ENCODE data around the gene TECPR2.
A peak's percentile ranks its signal among the peaks of the same experiment; 100 is the strongest.
"Not testable (repeated sequence)": the region's sequence is repeated elsewhere in the genome, so short reads cannot be mapped to it uniquely, and the experiment has no call there.

Gene TECPR2

GRCh38 chr14:102333390-102333789 is 29.4 kb upstream of the TECPR2 start:
- no peak for DNase-seq

DNA sequence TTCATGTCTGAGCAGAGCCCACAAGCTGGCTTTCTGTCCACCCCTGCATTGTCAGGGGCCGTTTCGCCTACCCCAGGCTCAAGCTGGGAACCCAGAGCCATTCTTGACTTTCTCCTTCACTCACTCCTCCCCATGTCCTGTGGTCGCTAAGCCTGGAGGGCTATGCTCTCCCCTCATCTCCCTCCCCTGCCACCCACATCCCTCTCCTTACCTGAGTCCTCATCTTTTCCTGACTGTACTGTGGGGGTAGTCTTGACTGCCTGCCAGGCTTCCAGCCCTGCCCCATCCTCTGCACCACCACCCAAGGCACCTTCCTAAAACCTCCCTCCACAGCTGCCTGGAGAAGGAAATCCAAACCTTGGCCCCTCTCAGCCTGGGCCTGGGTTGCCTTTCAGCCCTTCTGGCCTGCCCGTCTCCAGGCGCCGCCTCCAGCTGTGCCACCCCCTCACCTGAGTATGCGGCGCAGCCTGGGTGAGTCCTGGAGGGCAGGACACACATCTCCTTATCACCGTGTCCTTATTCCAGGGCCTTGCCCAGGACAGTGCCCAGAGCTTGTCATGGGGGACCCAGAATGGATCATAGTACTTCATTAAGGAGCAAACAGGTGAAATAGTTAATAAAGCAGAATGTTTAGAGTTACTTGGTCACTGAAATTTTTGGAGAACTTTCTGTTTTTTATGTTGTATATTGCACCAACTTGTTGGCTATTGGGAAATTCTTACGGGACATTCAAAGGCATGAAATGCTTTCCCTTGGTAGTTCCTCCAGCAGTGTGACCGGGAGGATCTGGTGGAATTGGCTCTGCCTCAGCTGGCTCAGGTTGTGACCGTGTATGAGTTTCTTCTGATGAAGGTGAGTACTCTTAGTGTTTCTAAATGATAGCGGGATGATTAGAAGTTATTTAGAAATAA is 28.7 kb upstream of the TECPR2 start:
- no peak for DNase-seq

GRCh38 chr14:102335163-102335562 is 27.6 kb upstream of the TECPR2 start:
- DNase-seq: no peak

DNA sequence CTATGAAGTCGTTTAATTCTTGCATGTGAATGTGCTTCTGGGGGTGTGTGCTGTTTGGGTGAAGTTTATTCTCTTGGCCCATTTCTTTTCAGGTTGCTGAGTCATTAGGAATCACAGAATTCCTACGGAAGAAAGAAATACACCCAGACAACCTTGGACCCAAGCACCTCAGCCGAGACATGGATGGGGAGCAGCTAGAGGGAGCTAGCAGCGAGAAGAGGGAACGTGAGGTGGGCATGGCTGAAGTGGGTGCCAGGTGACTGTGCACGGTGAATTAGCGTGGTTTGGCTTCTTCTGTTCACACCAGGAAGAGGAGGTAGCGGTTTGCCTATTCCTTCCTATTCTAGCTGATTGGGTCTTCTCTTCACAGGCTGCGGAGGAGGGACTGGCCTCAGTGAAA is 24.0 kb upstream of the TECPR2 start:
- no peak for DNase-seq

DNA sequence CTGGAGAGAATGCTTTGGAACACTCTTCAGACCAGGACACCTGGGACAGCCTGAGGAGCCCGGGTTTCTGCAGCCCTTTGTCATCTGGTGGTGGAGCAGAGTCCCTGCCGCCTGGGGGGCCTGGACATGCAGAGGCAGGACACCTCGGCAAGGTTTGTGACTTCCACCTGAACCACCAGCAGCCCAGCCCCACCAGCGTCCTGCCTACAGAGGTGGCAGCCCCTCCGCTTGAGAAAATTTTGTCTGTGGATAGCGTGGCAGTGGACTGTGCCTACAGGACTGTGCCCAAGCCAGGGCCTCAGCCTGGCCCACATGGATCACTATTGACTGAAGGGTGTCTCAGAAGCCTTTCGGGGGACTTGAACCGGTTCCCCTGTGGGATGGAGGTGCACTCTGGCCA is 21.2 kb upstream of the TECPR2 start:
- no peak for DNase-seq

DNA sequence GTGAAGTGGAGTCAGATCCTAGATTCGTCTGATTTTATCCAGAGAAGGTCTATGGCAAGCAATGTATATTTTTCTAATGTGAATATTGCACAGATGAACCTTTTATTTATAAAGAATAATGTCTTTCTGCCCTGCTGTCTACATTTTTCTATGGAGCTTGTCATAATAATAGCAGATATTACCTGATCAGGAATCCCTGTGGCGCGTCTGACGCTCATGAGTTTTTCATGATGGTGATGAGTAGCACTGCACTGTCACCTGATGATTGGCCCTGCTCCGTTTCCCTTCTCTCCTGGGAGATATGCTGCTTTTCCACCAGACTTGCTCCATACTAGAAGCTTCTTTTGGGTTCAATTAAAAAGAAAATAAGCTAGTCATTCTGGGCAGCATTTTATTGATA is 20.5 kb upstream of the TECPR2 start:
- DNase-seq: no peak

DNA sequence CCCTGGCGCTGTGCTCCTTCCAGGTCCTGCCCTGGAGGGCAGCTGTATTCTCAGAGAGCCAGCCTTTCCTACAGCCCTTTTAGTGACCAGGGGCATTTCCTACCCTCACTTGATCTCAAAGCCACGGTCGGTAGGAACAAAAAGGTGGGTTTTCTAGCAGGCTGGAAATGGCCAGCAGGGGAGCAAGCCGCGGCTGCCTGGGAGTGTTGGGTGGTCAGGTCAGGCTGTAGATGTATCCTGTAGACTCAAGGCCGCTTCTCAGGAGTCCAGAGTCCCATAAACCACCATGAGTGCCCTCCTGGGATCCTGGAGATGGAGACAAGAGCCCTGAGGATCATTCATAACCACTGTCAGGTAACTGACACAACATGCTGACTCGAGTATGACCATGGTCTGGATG is 18.7 kb upstream of the TECPR2 start:
- DNase-seq: no peak

- no peak for DNase-seq
Measured at GRCh38 chr14:102344485-102344884, 18.3 kb upstream of the TECPR2 start.

- DNase-seq: no peak
Measured at GRCh38 chr14:102345232-102345631, 17.5 kb upstream of the TECPR2 start.

- DNase-seq: no peak
Measured at GRCh38 chr14:102346645-102347044, 16.1 kb upstream of the TECPR2 start.

GRCh38 chr14:102348376-102348775 is 14.4 kb upstream of the TECPR2 start:
- DNase-seq: no peak

- DNase-seq: no peak
Measured at GRCh38 chr14:102351023-102351422, 11.7 kb upstream of the TECPR2 start.

- DNase-seq: not testable (repeated sequence)
Measured at GRCh38 chr14:102351593-102351992, 11.1 kb upstream of the TECPR2 start.

- DNase-seq: no peak
Measured at GRCh38 chr14:102352213-102352612, 10.5 kb upstream of the TECPR2 start.

DNA sequence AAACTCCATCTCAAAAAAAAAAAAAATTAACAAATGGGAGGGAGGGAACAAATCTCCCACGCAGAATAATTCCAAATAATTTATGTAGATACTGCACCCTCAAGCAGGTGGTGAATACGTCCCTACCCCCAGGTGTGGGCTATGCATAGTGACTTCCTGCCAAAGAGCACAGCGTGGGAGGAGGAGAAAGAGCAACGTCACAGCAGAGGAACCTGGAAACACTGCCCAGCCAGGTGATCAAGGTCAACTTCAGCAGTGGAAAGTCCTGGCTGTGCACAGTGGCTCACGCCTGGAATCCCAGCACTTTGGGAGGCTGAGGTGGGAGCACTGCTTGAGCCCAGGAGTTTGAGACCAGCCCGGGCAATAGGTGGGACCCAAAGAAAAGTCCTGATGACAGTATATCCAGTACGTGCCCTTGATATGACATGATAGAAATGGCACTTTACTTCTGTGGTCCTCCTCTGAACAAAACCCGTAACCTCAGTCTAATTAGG is 9.6 kb upstream of the TECPR2 start:
- no peak for DNase-seq

DNA sequence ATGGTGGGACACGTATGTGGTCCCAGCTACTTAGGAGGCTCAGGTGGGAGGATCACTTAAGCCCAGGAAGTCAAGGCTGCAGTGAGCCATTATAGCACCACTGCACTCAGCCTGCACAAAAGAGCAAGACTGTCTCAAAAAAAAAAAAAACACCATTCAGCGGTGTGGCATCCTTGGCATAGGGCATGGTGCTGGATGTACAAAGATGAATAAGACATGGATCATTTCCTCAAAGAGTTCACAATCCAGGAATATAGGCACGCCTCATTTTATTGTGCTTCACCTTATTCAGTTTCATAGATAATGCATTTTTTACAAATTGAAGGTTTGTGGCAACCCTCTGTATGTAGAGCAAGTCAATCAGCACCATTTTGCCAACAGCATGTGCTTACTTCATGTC is 6.5 kb upstream of the TECPR2 start:
- no peak for DNase-seq

DNA sequence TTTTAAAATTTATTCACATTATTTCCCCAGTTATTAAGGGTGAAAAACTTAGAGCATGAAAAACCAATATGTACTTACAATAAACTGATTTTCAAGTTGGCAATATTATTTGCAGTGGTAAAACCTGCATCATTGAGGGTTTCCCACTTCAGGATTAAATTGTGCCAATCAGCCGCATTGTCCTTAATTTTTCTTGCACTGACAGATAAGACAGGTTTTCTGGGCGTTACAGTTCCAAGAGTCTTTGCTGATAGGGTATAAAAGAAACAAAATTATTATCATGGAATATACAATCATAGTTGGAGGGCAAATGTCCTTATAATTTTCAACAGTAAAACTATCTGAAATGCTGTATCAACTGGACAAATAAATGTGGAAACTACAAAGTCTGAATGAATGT is 3.4 kb upstream of the TECPR2 start:
- no peak for DNase-seq

DNA sequence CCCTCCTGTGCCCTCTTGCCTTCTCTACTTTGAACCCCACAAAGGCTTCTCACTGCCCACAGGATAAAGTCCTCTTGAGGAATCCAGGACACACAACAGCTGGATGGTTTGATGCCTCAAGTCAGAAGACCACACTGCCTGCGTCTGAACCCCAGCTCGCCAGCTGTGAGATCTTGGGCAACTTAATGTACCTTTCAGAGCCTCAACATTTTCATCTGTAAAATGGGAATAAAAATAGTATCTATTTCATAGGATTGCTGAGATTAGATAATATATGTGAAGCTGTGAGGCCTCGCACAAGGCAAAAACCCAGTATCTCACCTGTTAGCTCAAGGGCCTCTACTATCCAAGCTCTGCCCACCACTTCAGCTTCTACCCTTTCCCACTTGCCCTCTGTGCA is 2.4 kb upstream of the TECPR2 start:
- no peak for DNase-seq

GRCh38 chr14:102362084-102362483 is 657 bp upstream of the TECPR2 start:
- DNase-seq: no peak

DNA sequence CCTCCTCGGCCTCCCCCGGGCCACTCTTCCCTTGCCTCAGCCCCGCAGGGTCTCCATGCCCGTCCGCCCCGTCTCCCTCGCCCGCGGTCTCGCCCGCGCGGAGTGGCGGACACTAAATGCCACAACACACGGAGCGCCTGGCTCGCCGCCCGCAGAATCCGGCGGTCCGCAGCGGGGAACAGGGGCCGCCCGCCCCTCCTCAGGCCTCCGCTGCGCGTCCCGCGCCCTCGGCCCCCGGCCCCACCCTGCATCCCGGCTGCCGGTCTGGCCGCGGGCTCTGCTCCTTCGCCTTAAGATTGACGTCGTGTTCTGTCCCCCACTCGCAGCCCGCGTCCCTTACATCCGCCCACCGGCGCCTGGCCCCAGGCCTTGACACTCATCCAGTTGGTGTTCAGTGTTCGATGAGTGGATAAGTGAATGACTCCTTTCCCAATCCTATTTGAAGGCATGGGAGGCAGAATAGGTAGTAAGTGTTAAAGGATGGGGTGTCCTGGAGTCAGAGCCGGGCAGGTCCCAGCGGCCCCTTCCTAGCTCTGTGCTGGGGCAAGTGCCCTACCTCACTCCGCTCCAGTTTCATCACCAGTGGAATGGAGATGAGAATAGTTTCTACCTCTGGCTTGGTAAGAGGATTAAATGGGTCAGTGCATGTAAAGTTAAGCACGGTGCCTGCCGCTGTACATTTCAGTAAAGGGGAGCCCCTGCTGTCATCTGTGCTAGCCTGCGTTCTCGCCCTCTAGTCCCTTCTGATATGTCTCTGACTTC is 622 bp downstream of the TECPR2 start:
- DNase-seq: peak; percentile 50 to 52

DNA sequence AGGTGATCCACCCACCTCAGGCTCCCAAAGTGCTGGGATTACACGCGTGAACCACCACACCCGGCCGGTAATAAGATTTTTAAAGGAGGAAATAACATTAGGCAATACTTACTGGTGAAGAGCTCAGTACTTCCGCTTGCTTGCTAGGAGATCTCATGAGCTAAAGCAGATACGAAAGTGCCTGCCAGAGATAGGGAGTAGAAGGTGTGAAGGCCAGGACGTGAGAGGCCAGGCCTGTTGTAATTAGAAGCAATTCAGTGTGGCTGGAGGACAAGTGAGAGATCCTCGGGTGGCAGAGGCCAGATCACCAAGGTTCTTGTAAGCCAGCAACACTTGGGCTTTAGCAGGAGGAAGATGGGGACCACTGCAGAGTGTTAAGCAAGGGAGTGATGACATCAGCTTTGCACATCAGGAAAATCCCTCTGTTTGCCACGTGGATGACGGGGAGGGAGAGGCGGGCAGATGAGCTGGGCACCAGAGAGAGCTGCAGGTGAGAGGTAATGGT is 7.6 kb downstream of the TECPR2 start:
- no peak for DNase-seq

GRCh38 chr14:102371361-102371760 is 8.6 kb downstream of the TECPR2 start:
- no peak for DNase-seq

DNA sequence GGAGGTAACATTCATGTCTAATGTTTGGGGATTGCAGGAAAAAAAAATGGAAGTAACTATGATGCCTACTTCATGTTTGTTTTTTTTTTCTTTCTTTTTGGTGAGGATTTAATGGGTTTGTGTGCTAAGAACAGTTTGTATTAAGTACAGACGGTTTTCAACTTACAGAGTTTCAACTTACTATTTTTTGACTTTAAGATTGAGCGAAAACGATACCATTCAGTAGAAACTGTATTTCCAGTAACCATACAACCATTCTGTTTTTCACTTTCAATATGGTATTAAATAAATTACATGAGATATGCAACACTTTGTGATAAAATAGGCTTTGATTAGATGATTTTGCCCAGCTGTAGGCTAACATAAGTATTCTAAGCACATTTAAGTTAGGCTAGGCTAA is 10.4 kb downstream of the TECPR2 start:
- no peak for DNase-seq

- no peak for DNase-seq
Measured at GRCh38 chr14:102374264-102374663, 11.5 kb downstream of the TECPR2 start.

All from NCI-H2081 (cell line).